Mucosa of rectum (tissue), 2 donors: Measurements from ENCODE around the gene HMBS.

ENCODE experiments used
- H3K27ac ChIP-seq, 2 donors: one replicate each; pipeline ENCODE4 v1.7.0; 2013; ENCODE audit warnings: inconsistent platforms in 2 of 2, low read depth in 2 of 2, low read length in 2 of 2
- H3K27me3 ChIP-seq, 2 donors: one replicate each; pipeline ENCODE4 v1.7.0; 2013; ENCODE audit warnings: low read length in 2 of 2; ENCODE audit not compliant: control insufficient read depth in 2 of 2, insufficient read depth in 2 of 2
- H3K36me3 ChIP-seq, 2 donors: one replicate each; pipeline ENCODE4 v1.7.0; 2013; ENCODE audit warnings: low read length in 2 of 2; ENCODE audit not compliant: control insufficient read depth in 2 of 2, insufficient read depth in 2 of 2
- H3K4me1 ChIP-seq, 2 donors: one replicate each; pipeline ENCODE4 v1.7.0; 2013; ENCODE audit warnings: low read length in 2 of 2, mild to moderate bottlenecking in 1 of 2; ENCODE audit not compliant: control insufficient read depth in 2 of 2, insufficient read depth in 2 of 2
- H3K4me3 ChIP-seq, 2 donors: one replicate each; pipeline ENCODE4 v1.7.0; 2013; ENCODE audit warnings: low read length in 2 of 2
- H3K9ac ChIP-seq, 2 donors: one replicate each; pipeline ENCODE4 v1.7.0; 2013; ENCODE audit warnings: low read length in 2 of 2, low read depth in 1 of 2, mild to moderate bottlenecking in 1 of 2
- H3K9me3 ChIP-seq, 2 donors: one replicate each; pipeline ENCODE4 v1.7.0; 2013; ENCODE audit warnings: low read length in 2 of 2; ENCODE audit not compliant: control insufficient read depth in 2 of 2
- donor health status: healthy.
- donor health status: Normal muscosa, but diverticular disease.

Gene HMBS

DNA sequence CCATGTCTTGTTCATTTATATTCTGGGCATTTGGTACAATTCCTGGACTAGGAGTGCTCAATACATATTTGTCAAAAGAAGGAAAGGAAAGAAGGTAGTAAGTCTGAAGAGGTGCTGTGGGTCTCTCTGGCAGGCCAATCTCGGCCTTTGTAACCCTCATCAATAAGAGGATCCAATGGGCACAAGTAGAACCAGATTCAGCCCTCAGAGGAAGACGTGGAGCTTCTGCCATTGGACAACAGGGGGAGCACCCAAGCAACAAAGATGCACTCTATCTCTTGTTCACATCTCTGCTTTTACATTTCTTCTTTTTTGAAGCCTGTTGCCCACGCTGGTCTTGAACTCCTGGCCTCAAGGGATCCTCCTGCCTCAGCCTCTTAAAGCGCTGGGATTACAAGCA, 19.3 kb upstream of the HMBS start:
- Histone ChIP-seq H3K27me3 (no peaks in the 10 kb centered on the region), H3K36me3 (peaks cover 3 to 9% of the 10 kb centered on the region in 2 donors), H3K4me3 (no peak overlapping the region), H3K9ac (no peak overlapping the region), H3K4me1 (peaks cover 3 to 14% of the 10 kb centered on the region in 2 donors), H3K9me3 (no peaks in the 10 kb centered on the region), H3K27ac (no peak overlapping the region)

- Histone ChIP-seq H3K4me1 (peaks cover 3 to 14% of the 10 kb centered on the region in 2 donors), H3K27ac (peak within 1 kb of the TSS; percentile 84 to 88), H3K36me3 (peaks cover 18 to 23% of the 10 kb centered on the region in 2 donors), H3K4me3 (peak within 1 kb of the TSS; percentile 78 to 94), H3K27me3 (no peaks in the 10 kb centered on the region), H3K9me3 (no peaks in the 10 kb centered on the region), H3K9ac (peak within 1 kb of the TSS; percentile 71 to 96)
Observed at GRCh38 chr11:119067371-119068222, 17.1 kb upstream of the HMBS start, which contains the start of gene VPS11. VPS11 (plus strand) TSS chr11:119067818; CDS start chr11:119067824, 6 bp downstream.

DNA sequence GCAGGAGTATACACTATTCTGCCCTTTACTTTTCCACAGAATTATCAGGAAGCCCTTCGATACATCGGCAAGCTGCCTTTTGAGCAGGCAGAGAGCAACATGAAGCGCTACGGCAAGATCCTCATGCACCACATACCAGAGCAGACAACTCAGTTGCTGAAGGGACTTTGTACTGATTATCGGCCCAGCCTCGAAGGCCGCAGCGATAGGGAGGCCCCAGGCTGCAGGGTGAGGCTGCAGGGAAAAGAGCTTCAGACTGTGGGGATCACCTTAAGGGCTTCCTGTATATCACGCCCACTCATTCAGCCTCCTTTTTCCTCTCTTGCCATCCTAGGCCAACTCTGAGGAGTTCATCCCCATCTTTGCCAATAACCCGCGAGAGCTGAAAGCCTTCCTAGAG, 6.8 kb upstream of the HMBS start:
- no peaks in the 10 kb centered on the region for H3K9me3 ChIP-seq
- no peaks in the 10 kb centered on the region for H3K27me3 ChIP-seq
- H3K36me3 ChIP-seq = peaks cover 61 to 68% of the 10 kb centered on the region in 2 donors
- H3K9ac ChIP-seq = no peak overlapping the region
- no peak overlapping the region for H3K27ac ChIP-seq
- H3K4me1 ChIP-seq = no peaks in the 10 kb centered on the region
- H3K4me3 ChIP-seq = no peak overlapping the region

DNA sequence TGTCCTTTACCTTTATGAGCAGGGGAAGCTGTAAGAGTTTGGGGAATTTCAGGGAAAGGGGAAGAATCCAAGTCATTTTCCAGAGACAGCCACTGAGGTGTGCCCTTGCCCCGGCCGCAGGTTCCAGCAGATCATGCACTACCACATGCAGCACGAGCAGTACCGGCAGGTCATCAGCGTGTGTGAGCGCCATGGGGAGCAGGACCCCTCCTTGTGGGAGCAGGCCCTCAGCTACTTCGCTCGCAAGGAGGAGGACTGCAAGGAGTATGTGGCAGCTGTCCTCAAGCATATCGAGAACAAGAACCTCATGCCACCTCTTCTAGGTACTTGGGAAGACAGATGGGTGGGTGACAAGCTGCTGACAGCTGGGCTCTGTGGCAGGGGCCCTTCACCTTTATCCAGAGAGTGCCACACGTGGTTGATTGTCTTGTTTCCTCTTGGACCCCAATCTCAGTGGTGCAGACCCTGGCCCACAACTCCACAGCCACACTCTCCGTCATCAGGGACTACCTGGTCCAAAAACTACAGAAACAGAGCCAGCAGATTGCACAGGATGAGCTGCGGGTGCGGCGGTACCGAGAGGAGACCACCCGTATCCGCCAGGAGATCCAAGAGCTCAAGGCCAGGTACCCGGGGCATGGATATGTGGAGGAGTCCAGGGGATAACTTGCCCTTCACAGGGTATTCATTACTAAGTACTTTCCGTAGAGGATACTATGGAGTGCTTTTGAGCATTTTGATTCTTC, 5.8 kb upstream of the HMBS start:
- Histone ChIP-seq H3K4me1 (no peaks in the 10 kb centered on the region), H3K27me3 (no peaks in the 10 kb centered on the region), H3K27ac (no peak overlapping the region), H3K36me3 (peaks cover 51 to 58% of the 10 kb centered on the region in 2 donors), H3K9ac (no peak overlapping the region), H3K9me3 (no peaks in the 10 kb centered on the region), H3K4me3 (no peak overlapping the region)

GRCh38 chr11:119081682-119082260, 2.9 kb upstream of the HMBS start:
- no peak overlapping the region for H3K4me3 ChIP-seq
- H3K9me3 ChIP-seq = no peaks in the 10 kb centered on the region
- H3K36me3 ChIP-seq = peaks cover 46 to 47% of the 10 kb centered on the region in 2 donors
- H3K27me3 ChIP-seq = no peaks in the 10 kb centered on the region
- peaks cover 8 to 10% of the 10 kb centered on the region in 2 donors for H3K4me1 ChIP-seq
- H3K9ac ChIP-seq = no peak overlapping the region
- H3K27ac ChIP-seq = no peak overlapping the region

- Histone ChIP-seq H3K27ac (peak overlapping the region; percentile 83 to 93), H3K9me3 (no peaks in the 10 kb centered on the region), H3K27me3 (no peaks in the 10 kb centered on the region), H3K4me1 (peaks cover 8 to 13% of the 10 kb centered on the region in 2 donors), H3K9ac (peak overlapping the region; percentile 81 to 94), H3K4me3 (peak overlapping the region; percentile 86 to 97), H3K36me3 (peaks cover 16 to 22% of the 10 kb centered on the region in 2 donors)
Observed at GRCh38 chr11:119085437-119085847, 761 bp downstream of the HMBS start.

GRCh38 chr11:119087123-119087522, 2.4 kb downstream of the HMBS start:
- Histone ChIP-seq H3K36me3 (peaks cover 6 to 9% of the 10 kb centered on the region in 2 donors), H3K27me3 (no peaks in the 10 kb centered on the region), H3K4me1 (peaks cover 8 to 13% of the 10 kb centered on the region in 2 donors), H3K9me3 (no peaks in the 10 kb centered on the region), H3K27ac (no peak overlapping the region), H3K9ac (no peak overlapping the region), H3K4me3 (no peak overlapping the region)

DNA sequence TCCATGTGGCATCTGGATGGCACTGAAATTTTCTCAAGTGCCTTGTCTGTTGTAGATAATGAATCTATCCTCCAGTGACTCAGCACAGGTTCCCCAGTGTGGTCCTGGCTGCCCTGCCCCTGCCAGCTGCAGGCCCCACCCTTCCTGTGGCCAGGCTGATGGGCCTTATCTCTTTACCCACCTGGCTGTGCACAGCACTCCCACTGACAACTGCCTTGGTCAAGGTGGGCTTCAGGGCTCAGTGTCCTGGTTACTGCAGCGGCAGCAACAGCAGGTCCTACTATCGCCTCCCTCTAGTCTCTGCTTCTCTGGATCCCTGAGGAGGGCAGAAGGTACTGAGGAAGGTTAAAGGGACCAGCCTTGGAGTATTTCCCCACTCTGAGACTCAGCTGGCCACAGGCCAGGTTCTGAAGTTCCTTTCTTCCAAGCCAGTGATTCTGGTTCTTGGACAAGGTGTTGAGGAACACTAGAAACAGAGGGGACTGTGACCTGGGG, 3.1 kb downstream of the HMBS start:
- Histone ChIP-seq H3K4me3 (no peak overlapping the region), H3K27me3 (no peaks in the 10 kb centered on the region), H3K27ac (no peak overlapping the region), H3K9ac (no peak overlapping the region), H3K36me3 (peaks cover 2 to 7% of the 10 kb centered on the region in 2 donors), H3K9me3 (no peaks in the 10 kb centered on the region), H3K4me1 (peaks cover 10 to 16% of the 10 kb centered on the region in 2 donors)

DNA sequence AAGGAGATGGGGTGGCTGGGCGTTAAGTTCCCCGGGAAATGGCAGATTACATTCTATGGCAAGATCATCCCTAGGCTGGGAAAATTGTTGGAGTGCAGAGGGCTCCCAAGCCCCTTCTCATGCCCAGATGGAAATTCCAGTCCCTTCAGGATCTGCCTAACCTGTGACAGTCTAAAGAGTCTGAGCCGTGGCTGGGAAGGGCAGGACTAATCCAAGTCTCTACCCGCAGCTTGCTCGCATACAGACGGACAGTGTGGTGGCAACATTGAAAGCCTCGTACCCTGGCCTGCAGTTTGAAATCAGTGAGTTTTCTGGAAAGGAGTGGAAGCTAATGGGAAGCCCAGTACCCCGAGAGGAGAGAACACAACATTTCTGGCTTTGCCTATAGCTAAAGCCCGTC, 3.7 kb downstream of the HMBS start:
- H3K27ac ChIP-seq = no peak overlapping the region

More for the DNA sequence above, 3.7 kb downstream of the HMBS start:
- peaks cover 2 to 7% of the 10 kb centered on the region in 2 donors for H3K36me3 ChIP-seq
- H3K9ac ChIP-seq = no peak overlapping the region
- no peaks in the 10 kb centered on the region for H3K27me3 ChIP-seq
- peaks cover 16 to 22% of the 10 kb centered on the region in 2 donors for H3K4me1 ChIP-seq
- no peaks in the 10 kb centered on the region for H3K9me3 ChIP-seq
- H3K4me3 ChIP-seq = no peak overlapping the region
